ENCODE results near the gene SNAP47. TPM values are rescaled to one million over a fixed set of nuclear protein-coding genes. Genes with fewer than 3 reads are reported as not detected.

The SNAP47 gene
- total and polyA plus RNA-seq, 2 of the 4 experiments (the other 2 are of a cell fraction) = 39.4 to 72.9 TPM

DNA sequence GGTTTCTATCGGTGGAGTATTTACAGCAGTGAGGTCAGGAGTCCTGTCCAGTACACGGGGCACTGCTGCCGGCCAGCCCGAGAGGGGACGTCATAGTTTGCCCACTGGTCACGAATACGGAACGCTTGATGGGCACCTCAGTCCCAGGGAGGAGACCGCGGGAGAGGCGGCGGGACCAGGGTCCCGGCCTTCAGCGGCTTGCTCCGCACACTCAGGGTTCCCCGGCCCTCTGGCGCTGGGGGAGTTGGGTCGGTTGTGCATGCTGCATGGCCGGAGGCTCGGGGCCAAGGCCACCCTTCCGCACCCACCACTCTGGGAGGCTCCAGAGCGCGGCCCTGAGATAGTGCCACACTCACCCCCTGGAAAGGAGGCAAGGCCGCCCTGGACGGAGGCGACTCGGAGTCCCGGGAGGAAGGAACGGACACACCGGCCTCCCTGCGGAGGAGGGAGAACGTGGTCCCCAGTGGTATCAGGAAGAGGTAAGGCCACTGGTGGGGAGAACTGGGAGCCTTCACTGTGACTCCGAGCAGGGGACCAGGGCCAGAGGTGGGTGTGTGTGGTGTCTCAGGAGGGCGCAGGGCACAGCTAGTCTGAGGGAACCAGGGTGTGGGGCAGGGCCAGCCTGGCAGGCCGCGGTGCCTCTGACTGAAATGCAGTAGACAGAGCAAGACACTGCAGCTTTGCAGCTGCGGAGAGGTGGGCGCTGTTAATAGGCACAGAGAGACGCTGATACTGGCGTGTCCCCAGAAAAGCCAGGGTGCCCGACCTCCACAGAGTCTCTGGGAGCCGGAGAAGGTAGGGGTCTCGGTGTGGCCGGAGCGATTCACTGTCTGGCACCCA is 51.7 kb downstream of the SNAP47 start (continued):
- TF ChIP-seq BHLHE40 (IDR thresholded peaks at IDR 0.05; ENCODE audit: low read depth, low read length) (no peak), NFE2L2 (IDR thresholded peaks at IDR 0.05; ENCODE audit: low read depth, low read length) (no peak)

DNA sequence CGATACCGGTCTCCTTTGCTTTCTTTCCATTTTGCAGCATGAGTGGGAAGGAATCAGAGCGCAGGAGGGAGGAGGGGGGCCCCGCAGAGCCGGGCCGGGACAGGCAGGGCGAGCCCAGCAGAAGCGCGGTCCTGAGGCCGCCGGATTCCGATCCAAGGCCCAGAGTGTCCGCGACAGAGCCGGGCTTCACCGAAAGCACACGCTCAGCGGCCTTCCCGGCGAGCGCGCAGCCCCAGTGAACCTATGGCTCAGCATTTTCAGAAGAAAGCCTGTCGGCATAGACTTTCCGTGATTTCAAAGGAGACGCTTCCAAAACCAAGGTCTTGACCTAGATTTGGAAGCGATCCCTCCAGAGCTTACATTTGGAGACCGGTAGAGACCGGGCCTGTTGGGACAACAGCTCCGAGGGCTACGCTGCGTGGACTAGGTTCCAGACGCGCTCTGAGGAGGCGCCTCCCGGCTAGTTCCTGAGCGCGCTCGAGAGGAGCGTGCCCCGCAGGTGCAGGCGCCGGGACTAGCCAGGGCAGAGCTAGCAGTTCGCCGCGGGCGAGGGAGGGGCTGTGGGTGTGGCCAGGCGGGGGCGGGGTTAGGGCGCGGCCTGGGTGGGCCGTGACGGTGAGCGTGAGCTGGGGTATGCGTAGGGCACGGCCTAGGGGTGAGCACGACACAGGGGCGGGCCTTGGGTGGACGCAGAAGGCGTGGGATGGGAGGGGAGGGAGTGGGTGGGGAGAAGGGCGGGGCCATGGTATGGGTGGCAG is 52.5 kb downstream of the SNAP47 start:
- H3K18ac ChIP-seq (ENCODE audit: low read depth, low read length) = 0 out of 2 replicates have a peak overlapping the region, but pooled peaks have one; percentile 46
- dilution Hi-C loops (cut with HindIII; ENCODE audit: low sequenced_read_pairs, unreplicated experiment) = no loop called here
- POLR2A ChIA-PET (ENCODE audit: unreplicated experiment) = no interaction called here
- peaks cover 7% of the 10 kb centered on the region for H3K9me1 ChIP-seq (ENCODE audit: insufficient read depth, low read length)
- no peaks in the 10 kb centered on the region for H3K9me3 ChIP-seq (ENCODE audit: control insufficient read depth, insufficient read depth, low read length)
- peak; percentile 93 for DNase-seq
- H3K4me3 ChIP-seq (ENCODE audit: insufficient read depth, low read depth, low read length) = peak overlapping the region; percentile 85
- no peak overlapping the region for H2BK15ac ChIP-seq (ENCODE audit: low read depth, low read length)
- peak overlapping the region; percentile 60 for H3K9ac ChIP-seq (ENCODE audit: low read depth, low read length)
- no peaks in the 10 kb centered on the region for H3K36me3 ChIP-seq (ENCODE audit: control insufficient read depth, insufficient read depth, low read length)
- peak overlapping the region; percentile 88 for H2AK9ac ChIP-seq (replicated peaks; ENCODE audit: low read depth, low read length, poor library complexity)
- peak overlapping the region; percentile 99 for H3K4me2 ChIP-seq (ENCODE audit: low read depth, low read length)
- no peak overlapping the region for H3K56ac ChIP-seq (ENCODE audit: extremely low read depth, insufficient read depth, low read length)
- WGBS, 2 experiments (ENCODE audit: extremely low coverage in 2 of 2, insufficient read length in 1 of 2) = 2% methylated on average over 23 of the region's 60 CpGs; no CpG with 5 or more reads in 1 of the 2 experiments
- H4K8ac ChIP-seq (ENCODE audit: low read depth in 2 of 2, low read length in 2 of 2) = peak overlapping the region in 1 of 2 experiments; percentile 43; a peak in 1 of 4 replicates
- in situ Hi-C loops (cut with MboI; ENCODE audit: low sequenced_read_pairs) = no loop called here
- TF ChIP-seq MAZ (IDR thresholded peaks at IDR 0.05; ENCODE audit: borderline replicate concordance, low read depth, low read length) (no peak), BHLHE40 (IDR thresholded peaks at IDR 0.05; ENCODE audit: low read depth, low read length) (peak; percentile 32), MXI1 (IDR thresholded peaks at IDR 0.05; ENCODE audit: borderline replicate concordance, low read depth, low read length) (peak; percentile 34; the same call in 1 of the 2 replicates), RCOR1 (IDR thresholded peaks at IDR 0.05; ENCODE audit: insufficient replicate concordance, low read length) (peak; percentile 72)
- H4K91ac ChIP-seq (ENCODE audit: insufficient read depth, low read depth, low read length) = no peak overlapping the region
- peak; percentile 91 for ATAC-seq (ENCODE audit: low read depth)
- H2BK5ac ChIP-seq (ENCODE audit: low read depth, low read length, poor library complexity, severe bottlenecking) = no peak overlapping the region
- peak overlapping the region; percentile 37; the same call in 1 of the 2 replicates for H3K14ac ChIP-seq (replicated peaks; ENCODE audit: low read depth, low read length)
- H3K27me3 ChIP-seq (ENCODE audit: control insufficient read depth, insufficient read depth, low read length) = no peaks in the 10 kb centered on the region
- CTCF ChIA-PET = interaction anchor here (1.0 kb wide), 1 partner anchor 166 kb away, joined by 3 read pairs; no protein-coding TSS in a partner anchor
- peak overlapping the region; percentile 62 for H3K23ac ChIP-seq (ENCODE audit: low read depth, low read length)
- H4K20me1 ChIP-seq (ENCODE audit: insufficient read depth, low read length) = no peaks in the 10 kb centered on the region
- intact Hi-C loops (cut with micrococcal nuclease) = loop anchor here (1.0 to 2.0 kb wide), 2 partner anchors 53 to 159 kb away; partner anchors contain the start of genes JMJD4 and SNAP47
- peak overlapping the region; percentile 16; the same call in 1 of the 2 replicates for H3K4ac ChIP-seq (ENCODE audit: low read depth, low read length)
- peaks cover 3% of the 10 kb centered on the region; the same call in 1 of the 2 replicates for H3K4me1 ChIP-seq (ENCODE audit: control insufficient read depth, insufficient read depth, low read length)
- BruUV-seq (replicated peaks) = no TSS peak
- peak overlapping the region; percentile 36; the same call in 1 of the 2 replicates for H4K5ac ChIP-seq (ENCODE audit: low read depth, low read length)
- no peak overlapping the region for H2BK120ac ChIP-seq (ENCODE audit: low read depth, low read length)
- H3K79me1 ChIP-seq (ENCODE audit: low read depth in 1 of 2, low read length in 2 of 2) = no peaks in the 10 kb centered on the region
- H2AFZ ChIP-seq (replicated peaks; ENCODE audit: low read length, poor library complexity) = peak overlapping the region; percentile 94
- H2AK5ac ChIP-seq (ENCODE audit: low read depth, low read length) = no peak overlapping the region
- no peak overlapping the region for H2BK20ac ChIP-seq (ENCODE audit: low read depth, low read length)
- H3K27ac ChIP-seq (ENCODE audit: insufficient read depth, low read length) = 0 out of 2 replicates have a peak overlapping the region, but pooled peaks have one; percentile 18

Data from IMR-90 (cell line).